Hematopoietic multipotent progenitor cell treated with erythropoietin and hydrocortisone succinate and interleukin-3 and kit ligand, for 6 days (in vitro differentiated cells): ENCODE data around the gene CDH23.

ENCODE experiments used
- DNase-seq: peaks from one replicate; pipeline ENCODE4 v3.0.0-alpha.2; 2015

Gene CDH23

DNA sequence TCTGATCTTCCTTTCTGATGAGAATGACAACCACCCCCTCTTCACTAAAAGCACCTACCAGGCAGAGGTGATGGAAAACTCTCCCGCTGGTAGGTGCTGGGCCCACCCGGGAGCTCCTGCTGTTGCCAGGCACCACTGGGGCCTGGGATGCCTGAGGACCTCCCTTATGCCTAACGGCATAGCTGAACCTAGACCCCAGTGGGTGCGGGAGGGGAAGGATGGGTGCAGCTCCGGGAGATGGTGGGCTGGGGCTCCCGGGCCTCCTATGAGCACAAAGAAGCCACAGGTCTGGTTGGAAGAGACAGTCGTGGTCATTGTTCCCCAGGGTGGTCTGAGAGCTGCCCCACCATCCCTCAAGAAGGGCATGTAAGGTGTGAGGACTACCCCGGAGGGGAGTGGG is 392.2 kb downstream of the CDH23 start:
- DNase-seq, result no peak

DNA sequence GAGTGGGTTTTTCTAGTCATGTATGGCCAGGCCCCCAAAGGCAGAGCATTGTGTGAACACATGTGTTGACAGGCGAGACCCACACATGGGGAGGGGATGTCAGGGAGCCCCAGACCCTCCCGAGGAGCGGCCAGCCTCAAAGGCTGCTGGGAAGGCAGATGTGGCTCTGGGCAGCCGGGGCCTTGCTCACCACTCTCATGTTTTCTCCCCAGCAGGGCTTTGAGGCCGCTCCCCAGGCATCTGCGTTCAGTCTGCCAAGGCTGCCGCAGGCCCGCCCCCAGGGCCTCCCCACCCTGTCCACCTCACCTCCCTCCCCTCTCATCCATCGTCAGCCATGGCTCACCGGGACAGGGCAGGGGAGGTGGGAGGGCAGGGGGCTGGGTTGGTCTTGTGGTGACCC is 393.2 kb downstream of the CDH23 start:
- DNase-seq, result no peak

GRCh38 chr10:71790749-71791440 is 394.2 kb downstream of the CDH23 start:
- no peak for DNase-seq

DNA sequence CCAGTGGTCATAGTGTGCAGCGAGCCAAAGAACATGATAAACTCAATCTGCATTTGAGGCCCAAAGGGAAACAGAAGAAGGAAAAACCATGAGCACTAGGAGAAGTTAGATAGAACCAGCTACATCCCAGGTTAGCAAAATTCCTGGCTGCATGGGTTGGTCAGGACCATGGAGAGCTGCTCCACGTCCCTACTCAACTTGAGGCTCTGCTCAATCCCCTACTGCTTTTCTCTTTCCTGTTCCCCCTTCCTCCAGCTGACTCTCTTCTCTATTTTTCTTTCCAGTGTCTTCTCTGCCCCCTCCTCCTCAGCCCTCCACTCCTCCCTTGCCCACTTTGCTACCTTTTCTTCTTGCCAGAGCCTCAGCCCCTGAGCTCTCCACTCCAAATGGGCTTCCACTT is 398.5 kb downstream of the CDH23 start:
- peak; percentile 75 for DNase-seq

GRCh38 chr10:71796749-71797405 is 400.2 kb downstream of the CDH23 start:
- DNase-seq, result no peak

DNA sequence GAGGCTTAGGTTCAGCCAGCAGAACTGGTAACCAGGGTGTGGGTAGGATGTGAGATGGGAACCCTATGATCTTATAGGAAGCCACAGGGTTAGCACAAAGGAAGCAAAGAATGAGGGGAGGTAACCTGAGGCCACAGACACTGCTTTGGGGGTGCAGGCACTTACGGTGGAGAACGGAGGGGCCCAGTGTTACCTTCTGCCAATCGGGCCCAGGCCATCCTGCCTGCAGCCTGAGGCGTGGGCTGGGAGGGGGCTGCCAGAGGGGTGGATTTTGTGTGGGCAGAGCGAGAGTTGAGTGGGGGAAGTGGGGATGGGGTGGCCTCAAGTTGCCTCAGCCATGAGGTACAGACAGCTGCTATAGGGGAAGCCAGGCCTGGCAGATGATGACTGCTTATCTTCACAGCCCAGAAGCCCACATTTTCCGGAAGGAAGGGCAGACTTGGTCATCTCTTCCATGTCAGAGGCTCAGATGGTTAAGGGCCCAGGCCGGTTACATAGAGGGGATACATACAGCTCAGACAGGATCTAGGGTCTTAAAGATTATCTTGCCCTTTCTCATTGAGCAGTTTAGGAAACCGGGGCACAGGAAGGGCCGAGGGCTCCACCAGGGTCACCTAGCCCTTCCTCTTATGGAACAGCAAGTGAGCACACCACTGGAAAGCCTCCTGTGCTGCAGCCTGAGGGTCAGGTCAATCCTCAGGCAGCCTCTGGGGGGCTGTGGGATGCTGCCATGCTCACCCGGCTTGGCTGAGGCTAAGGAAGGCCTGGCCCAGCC is 401.0 kb downstream of the CDH23 start:
- DNase-seq, result peak; percentile 95

- DNase-seq, result no peak
These were observed 401.5 kb downstream of the CDH23 start for GRCh38 chr10:71798308-71798624.

DNA sequence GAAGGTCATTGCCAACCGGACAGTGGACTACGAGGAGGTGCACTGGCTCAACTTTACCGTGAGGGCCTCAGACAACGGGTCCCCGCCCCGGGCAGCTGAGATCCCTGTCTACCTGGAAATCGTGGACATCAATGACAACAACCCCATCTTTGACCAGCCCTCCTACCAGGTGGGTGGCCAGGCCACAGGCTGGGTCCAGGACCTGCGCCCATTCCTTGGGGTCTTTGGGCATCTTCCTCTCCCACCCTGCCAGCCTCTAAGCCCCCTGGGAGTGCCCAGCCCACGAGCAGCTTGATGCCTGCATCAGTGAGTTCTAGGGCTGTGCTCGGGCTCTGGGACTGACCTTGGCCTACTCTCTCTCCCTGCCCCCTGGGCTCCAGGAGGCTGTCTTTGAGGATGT is 402.4 kb downstream of the CDH23 start:
- DNase-seq, result no peak

DNA sequence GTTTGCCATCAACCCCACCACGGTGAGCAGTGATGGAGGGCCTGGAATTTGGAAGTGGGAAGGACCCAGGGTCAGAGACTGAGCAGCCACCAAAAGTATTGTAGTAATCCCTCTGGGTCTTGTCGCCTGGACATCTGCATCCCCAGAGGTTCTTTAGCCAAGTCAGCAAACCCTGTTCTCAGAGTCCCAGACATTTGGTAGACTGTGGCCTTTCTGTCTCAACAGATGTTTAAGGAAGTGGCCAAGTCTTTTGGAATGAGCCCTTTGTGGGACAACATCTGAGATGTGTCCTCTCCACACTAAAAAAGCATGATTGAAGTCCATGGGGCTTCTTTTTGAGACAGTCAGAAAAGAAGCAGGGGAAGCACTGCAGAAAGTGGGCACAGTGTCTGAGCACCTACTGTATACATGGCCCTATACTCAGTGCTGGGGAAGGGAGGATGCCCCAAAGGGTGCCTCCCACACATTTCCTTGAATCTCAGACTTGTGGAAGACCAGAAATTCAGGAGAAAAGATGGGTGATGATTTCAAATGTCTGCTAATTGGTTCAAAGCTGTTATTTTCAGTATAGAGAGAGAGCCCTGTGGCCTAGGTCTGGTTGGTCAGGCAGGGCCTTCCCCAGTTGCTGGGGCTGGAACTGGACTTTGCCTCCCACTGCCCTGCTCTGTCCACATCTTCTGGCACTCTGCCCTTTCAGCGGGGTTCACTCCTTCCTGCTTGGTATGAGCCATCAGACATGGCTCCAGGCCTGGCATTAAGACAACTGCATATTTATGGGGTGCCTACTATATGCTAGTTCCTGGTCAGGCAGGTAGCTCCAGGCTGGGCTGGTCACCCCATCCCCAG is 403.1 kb downstream of the CDH23 start:
- DNase-seq, result no peak

- DNase-seq, result peak; percentile 54
These were observed 404.6 kb downstream of the CDH23 start for GRCh38 chr10:71801361-71801760.

- DNase-seq, result no peak
These were observed 405.5 kb downstream of the CDH23 start for GRCh38 chr10:71802235-71802634.

DNA sequence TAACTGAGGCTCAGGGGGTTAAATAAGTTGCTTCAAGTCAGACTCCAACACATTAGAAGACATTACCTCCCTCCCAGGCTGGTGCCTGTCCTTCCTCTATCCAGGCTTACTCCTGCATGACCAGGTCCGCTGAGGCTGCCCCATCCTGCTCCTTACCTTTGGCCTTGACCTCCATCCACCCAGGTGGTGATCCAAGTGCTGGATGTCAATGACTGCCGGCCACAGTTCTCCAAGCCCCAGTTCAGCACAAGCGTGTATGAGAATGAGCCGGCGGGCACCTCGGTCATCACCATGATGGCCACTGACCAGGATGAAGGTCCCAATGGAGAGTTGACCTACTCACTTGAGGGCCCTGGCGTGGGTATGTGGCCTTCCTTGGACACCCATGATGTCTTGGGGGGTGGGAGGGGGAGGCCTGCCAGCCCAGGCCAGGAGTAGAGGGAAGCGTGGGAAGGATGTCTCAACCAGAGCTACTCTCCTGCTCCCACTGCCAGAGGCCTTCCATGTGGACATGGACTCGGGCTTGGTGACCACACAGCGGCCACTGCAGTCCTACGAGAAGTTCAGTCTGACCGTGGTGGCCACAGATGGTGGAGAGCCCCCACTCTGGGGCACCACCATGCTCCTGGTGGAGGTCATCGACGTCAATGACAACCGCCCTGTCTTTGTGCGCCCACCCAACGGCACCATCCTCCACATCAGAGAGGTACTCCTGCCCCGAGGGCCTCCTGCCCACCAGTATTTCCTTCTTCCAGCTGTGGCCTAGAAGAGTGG is 406.2 kb downstream of the CDH23 start:
- DNase-seq, result no peak

DNA sequence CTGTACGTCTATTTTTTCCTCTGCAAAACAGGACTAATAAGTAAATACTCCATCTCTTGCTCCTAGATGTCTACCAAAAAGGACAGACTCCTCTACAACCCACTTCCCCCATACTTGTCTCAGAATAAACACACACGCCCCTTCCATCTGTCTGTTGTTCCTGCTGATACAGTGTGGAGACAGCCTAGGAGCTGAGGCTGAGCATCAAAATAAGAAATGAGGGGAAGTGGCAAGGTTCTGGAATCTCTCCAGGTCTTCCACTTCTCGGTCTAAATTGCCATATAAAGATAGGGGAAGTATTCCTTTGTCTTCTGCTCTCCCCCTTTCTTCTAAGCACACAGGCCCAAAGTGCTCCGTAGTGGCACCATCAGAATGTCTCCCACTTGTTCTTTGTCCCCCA is 407.4 kb downstream of the CDH23 start:
- DNase-seq, result peak; percentile 58

GRCh38 chr10:71805776-71806703 is 409.3 kb downstream of the CDH23 start:
- DNase-seq, result peak; percentile 42

GRCh38 chr10:71806704-71807556 is 410.2 kb downstream of the CDH23 start:
- DNase-seq, result no peak

DNA sequence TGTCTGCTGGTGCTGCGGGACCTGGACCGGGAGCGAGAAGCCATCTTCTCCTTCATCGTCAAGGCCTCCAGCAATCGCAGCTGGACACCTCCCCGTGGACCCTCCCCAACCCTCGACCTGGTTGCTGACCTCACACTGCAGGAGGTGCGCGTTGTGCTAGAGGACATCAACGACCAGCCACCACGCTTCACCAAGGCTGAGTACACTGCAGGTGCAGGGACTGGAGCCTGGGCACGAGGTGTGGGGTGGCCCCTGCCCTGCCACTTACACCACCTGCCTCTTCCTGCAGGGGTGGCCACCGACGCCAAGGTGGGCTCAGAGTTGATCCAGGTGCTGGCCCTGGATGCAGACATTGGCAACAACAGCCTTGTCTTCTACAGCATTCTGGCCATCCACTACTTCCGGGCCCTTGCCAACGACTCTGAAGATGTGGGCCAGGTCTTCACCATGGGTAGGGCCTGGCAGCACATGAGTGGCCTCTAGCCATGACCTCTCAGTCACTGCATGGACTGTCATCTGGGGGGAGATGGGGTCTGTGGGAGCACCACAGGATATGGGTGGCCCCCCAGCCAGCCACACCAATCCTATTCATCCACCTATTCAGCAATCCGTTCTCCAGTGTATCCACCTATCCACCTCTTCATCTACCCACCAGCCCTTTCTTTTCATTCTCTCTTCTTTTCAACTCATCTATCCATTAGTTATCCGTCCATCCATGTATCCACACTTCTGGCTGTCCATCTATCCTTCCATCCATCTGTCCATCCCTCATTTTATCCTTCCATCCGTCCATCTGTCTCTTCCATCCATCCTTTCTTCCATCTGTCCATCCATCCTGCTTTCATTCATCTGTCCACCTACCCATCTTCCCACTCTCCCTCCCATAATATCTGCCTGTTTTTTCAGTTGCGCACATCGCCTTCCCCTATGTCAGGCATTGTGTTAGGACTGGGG is 411.1 kb downstream of the CDH23 start:
- no peak for DNase-seq

GRCh38 chr10:71809628-71810027 is 412.9 kb downstream of the CDH23 start:
- no peak for DNase-seq

GRCh38 chr10:71810048-71810750 is 413.5 kb downstream of the CDH23 start:
- DNase-seq, result peak; percentile 17
